OCI-LY7 (cell line): ENCODE data around the gene SURF1. TPM values are rescaled to one million over a fixed set of nuclear protein-coding genes. Genes with fewer than 3 reads are reported as not detected.
"Not testable (repeated sequence)": the region's sequence is repeated elsewhere in the genome, so short reads cannot be mapped to it uniquely, and the experiment has no call there.

Source experiments
- BruUV-seq: library from RNA; stranded (reverse); fragments of 400-500 nt; replicated peaks from 2 replicates; lab custom pipeline; 2021; lab: Mats Ljungman, UMichigan
- CTCF ChIA-PET: fragments of 300-600 bp; sonication (Branson Sonifier 250); formaldehyde crosslinking; loops from one replicate; lab custom pipeline; 2022; ENCODE audit warnings: antibody characterized with exemption; ENCODE audit not compliant: unreplicated experiment; lab: Charles Lee
- POLR2A ChIA-PET: fragments of 300-600 bp; sonication (Branson Sonifier 250); formaldehyde crosslinking; loops from one replicate; lab custom pipeline; 2022; ENCODE audit warnings: antibody characterized with exemption; lab: Charles Lee
- DNase-seq: peaks from one replicate; pipeline ENCODE4 v3.0.0-alpha.2; 2015; ENCODE audit warnings: low spot score
- H2AFZ ChIP-seq: fragments of 200-600 bp; sonication (generic), shearing (Covaris generic); 2 replicates; pipeline ENCODE4 v1.6.1; 2014; ENCODE audit warnings: mild to moderate bottlenecking, antibody characterized with exemption, low read length, moderate library complexity
- H3K27ac ChIP-seq: fragments of 200-600 bp; sonication (generic); 2 replicates; pipeline ENCODE4 v1.5.1; 2014; ENCODE audit warnings: mixed run types, low read depth, mild to moderate bottlenecking, moderate library complexity, low read length, inconsistent platforms; ENCODE audit not compliant: poor library complexity, severe bottlenecking
- H3K36me3 ChIP-seq: fragments of 200-600 bp; sonication (generic); 2 replicates; pipeline ENCODE4 v1.6.1; 2014; ENCODE audit warnings: mild to moderate bottlenecking, antibody characterized with exemption, low read length, moderate library complexity, mixed read lengths; ENCODE audit not compliant: insufficient read depth
- H3K4me1 ChIP-seq: fragments of 200-600 bp; sonication (generic); 2 replicates; pipeline ENCODE4 v1.5.1; 2014; ENCODE audit warnings: mild to moderate bottlenecking, low read length; ENCODE audit not compliant: insufficient read depth, poor library complexity, severe bottlenecking
- H3K4me2 ChIP-seq: fragments of 200-600 bp; sonication (generic); 2 replicates; pipeline ENCODE4 v1.6.1; 2014; ENCODE audit warnings: mild to moderate bottlenecking, low read length
- H3K4me3 ChIP-seq: fragments of 200-600 bp; sonication (generic); 2 replicates; pipeline ENCODE4 v1.5.1; 2014; ENCODE audit warnings: mild to moderate bottlenecking, low read depth, low read length; ENCODE audit not compliant: poor library complexity, severe bottlenecking
- H3K79me2 ChIP-seq: fragments of 200-600 bp; sonication (generic); 2 replicates; pipeline ENCODE4 v1.6.1; 2016; ENCODE audit warnings: low read depth, mild to moderate bottlenecking, low read length, moderate library complexity, mixed read lengths; ENCODE audit not compliant: insufficient read depth
- H3K9me2 ChIP-seq: fragments of 200-600 bp; sonication (generic); 2 replicates; pipeline ENCODE4 v1.6.1; 2016; ENCODE audit warnings: mild to moderate bottlenecking, low read length, mixed read lengths; ENCODE audit not compliant: insufficient read depth
- H3K9me3 ChIP-seq: fragments of 200-600 bp; sonication (generic); 2 replicates; pipeline ENCODE4 v1.6.1; 2014; ENCODE audit warnings: mild to moderate bottlenecking, mixed run types, low read length, mixed read lengths
- H4K20me1 ChIP-seq: fragments of 200-600 bp; sonication (generic); 2 replicates; pipeline ENCODE4 v1.6.1; 2014; ENCODE audit warnings: mild to moderate bottlenecking, antibody characterized with exemption, low read length, moderate library complexity, mixed read lengths; ENCODE audit not compliant: insufficient read depth
- CTCF ChIP-seq: fragments of 200-600 bp; sonication (generic); conservative IDR thresholded peaks from 2 replicates; pipeline ENCODE4 v1.5.1; 2014; ENCODE audit warnings: mild to moderate bottlenecking, antibody characterized with exemption, low read length, moderate library complexity, mixed read lengths
- EZH2phosphoT487 ChIP-seq: fragments of 200-600 bp; sonication (generic); IDR thresholded peaks from 2 replicates; pipeline ENCODE4 v1.6.1; 2018; ENCODE audit warnings: low read depth, borderline replicate concordance, mild to moderate bottlenecking, mixed run types, antibody characterized with exemption, low read length, moderate library complexity, mixed read lengths
- intact Hi-C: fragments of 100-400 bp; cut with micrococcal nuclease; formaldehyde crosslinking; loops from one replicate; pipeline ENCODE4 v1.10.0; 2022; ENCODE audit not compliant: unreplicated experiment
- total RNA-seq, 2 experiments: library from RNA; depleted of rRNA in 1 of 2; stranded (reverse); fragments of >200 nt in 1 of 2; shearing (Covaris generic) in 1 of 2; gene quantifications; 2 replicates each; pipeline ENCODE4 v1.2.3, GENCODE V29; 2014 to 2022

SURF1 gene
- total RNA-seq, 2 experiments from 2014 or later: 22.9 to 38.9 TPM

DNA sequence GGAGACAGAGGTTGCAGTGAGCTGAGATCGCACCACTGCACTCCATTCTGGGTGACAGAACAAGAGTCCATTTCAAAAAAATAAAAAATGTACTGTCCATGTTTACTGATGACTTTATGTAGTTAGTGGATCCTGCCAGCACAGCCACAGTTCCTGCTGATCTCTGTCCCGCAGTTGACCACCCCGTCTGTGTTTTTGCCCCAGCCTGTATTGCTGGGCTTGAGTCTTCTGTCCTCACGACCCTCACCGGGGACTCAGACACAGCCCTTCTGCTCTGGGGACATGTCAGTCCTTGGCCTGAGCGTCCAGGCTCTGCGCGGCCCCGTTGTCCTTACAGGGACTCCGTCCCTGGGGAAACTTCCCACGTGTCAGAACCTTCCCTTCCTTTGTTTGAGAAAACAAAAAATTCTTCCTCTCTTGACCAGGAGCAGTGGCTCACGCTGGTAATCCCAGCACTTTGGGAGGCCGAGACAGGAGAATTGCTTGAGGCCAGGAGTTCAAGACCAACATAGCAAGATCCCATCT is 34.8 kb downstream of the SURF1 start:
- Histone ChIP-seq H3K4me3 (no peak overlapping the region), H3K36me3 (no peaks in the 10 kb centered on the region), H3K9me2 (no peaks in the 10 kb centered on the region), H4K20me1 (no peaks in the 10 kb centered on the region), H3K27ac (no peak overlapping the region), H3K4me2 (no peak overlapping the region), H3K79me2 (no peaks in the 10 kb centered on the region), H3K9me3 (no peaks in the 10 kb centered on the region), H2AFZ (no peak overlapping the region), H3K4me1 (no peaks in the 10 kb centered on the region)
- intact Hi-C loops: no loop called here
- ChIA-PET POLR2A (no interaction called here), CTCF (no interaction called here)
- DNase-seq: no peak
- BruUV-seq: no TSS peak
- TF ChIP-seq EZH2phosphoT487 (no peak), CTCF (no peak)

DNA sequence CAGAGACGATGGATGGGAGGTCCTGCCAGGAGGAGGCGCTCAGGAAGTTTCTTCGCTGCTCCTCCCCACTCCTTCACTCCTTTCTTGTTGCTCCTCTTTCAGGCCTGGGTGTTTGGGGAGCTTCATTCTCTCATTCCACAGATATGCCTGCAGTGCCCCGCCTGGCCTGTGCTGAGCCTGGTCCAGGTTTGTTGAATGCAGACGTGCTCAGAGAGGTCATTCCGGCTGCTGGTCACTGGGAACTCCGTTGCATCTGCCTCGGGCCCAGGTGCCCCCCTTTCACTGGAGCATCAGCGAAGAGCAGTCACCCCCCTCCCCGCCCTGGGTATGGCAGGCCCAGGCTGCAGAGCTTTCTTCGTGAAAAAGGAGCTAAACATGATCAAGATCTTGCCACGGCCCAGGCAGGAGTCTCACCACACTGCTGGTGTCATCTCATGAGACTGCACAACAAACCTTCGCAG is 35.8 kb downstream of the SURF1 start:
- no peaks in the 10 kb centered on the region for H3K79me2 ChIP-seq
- DNase-seq: no peak
- no TSS peak for BruUV-seq
- no peak overlapping the region for H3K4me3 ChIP-seq
- CTCF ChIA-PET: no interaction called here
- no peak overlapping the region for H3K27ac ChIP-seq
- H2AFZ ChIP-seq: no peak overlapping the region
- intact Hi-C loops: no loop called here
- H3K9me3 ChIP-seq: no peaks in the 10 kb centered on the region
- no peak for TF ChIP-seq CTCF
- TF ChIP-seq EZH2phosphoT487: no peak
- no peaks in the 10 kb centered on the region for H3K4me1 ChIP-seq
- H4K20me1 ChIP-seq: no peaks in the 10 kb centered on the region
- H3K4me2 ChIP-seq: no peak overlapping the region
- H3K9me2 ChIP-seq: no peaks in the 10 kb centered on the region
- H3K36me3 ChIP-seq: no peaks in the 10 kb centered on the region
- POLR2A ChIA-PET: no interaction called here

GRCh38 chr9:133317551-133317950 is 38.7 kb downstream of the SURF1 start:
- H3K4me2 ChIP-seq, H3K36me3 ChIP-seq, H3K27ac ChIP-seq, CTCF ChIA-PET, H4K20me1 ChIP-seq, H3K4me3 ChIP-seq, DNase-seq, H3K9me3 ChIP-seq, H3K4me1 ChIP-seq, intact Hi-C loops, H3K9me2 ChIP-seq, H2AFZ ChIP-seq, BruUV-seq, POLR2A ChIA-PET, H3K79me2 ChIP-seq: not testable (repeated sequence)
